ENCODE measurements around the gene SLC13A3. TPM values are rescaled to one million over a fixed set of nuclear protein-coding genes. Genes with fewer than 3 reads are reported as not detected.
A peak's percentile ranks its signal among the peaks of the same experiment; 100 is the strongest.

SLC13A3 gene
- total RNA-seq, 1 donor from 2014 or later = 7.4 TPM

DNA sequence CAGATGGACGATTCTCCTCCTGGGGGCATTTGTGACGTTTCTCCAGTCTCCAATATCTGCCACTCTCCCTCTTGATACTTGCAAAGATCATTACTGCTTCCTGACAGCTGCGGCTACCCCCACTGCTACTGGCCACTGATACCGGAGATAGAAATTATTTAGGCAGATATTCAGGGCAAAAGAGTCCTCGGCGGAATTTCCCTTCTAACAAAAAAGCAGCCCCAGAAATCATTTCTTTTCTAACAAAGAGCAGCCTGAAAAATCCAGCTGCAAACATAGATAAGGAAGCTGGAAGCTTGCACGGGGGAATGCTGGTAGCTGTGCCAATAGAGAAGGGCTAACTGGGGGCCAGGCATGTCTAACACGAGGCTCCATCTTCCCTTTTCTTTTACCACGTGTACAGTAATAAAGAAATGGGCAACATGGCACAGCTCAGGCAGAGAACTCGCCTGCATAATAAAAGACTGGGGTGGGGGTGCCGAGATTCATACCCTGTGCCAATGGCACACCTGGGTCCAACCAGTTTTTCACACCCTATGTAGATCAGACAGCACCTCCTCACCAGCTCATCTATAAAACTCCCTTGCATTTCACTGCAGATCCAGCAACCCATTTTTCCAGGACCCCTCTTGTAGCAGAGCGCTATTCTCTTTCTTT, 31.9 kb upstream of the SLC13A3 start:
- Mint-ChIP-seq H3K4me3 (peak overlapping the region; percentile 69), H3K36me3 (peaks cover 25% of the 10 kb centered on the region), H3K27me3 (ENCODE audit: insufficient read depth, low read depth) (peaks cover under 1% of the 10 kb centered on the region), H3K9me3 (no peaks in the 10 kb centered on the region), H3K27ac (peak overlapping the region; percentile 12), H3K4me1 (peaks cover 37% of the 10 kb centered on the region)
- DNase-seq (ENCODE audit: low spot score) = no peak
- Histone ChIP-seq H3K27me3 (no peaks in the 10 kb centered on the region), H3K4me2 (peak overlapping the region; percentile 73), H3K9me3 (ENCODE audit: low read depth) (no peaks in the 10 kb centered on the region), H3K4me1 (peaks cover 27% of the 10 kb centered on the region), H3K27ac (no peak overlapping the region), H3K79me2 (ENCODE audit: low read depth) (peaks cover 60% of the 10 kb centered on the region), H3K9ac (no peak overlapping the region), H3K4me3 (peak overlapping the region; percentile 43), H3K36me3 (peaks cover 8% of the 10 kb centered on the region), H3F3A (ENCODE audit: low read depth) (peaks cover 34% of the 10 kb centered on the region), H4K20me1 (ENCODE audit: low read depth) (peaks cover 7% of the 10 kb centered on the region), H2AFZ (replicated peaks) (no peak overlapping the region)
- TF ChIP-seq EZH2 (IDR thresholded peaks at IDR 0.05) (no peak), EZH2phosphoT487 (IDR thresholded peaks at IDR 0.05) (no peak)
- TF ChIP-seq, protein P1, sequence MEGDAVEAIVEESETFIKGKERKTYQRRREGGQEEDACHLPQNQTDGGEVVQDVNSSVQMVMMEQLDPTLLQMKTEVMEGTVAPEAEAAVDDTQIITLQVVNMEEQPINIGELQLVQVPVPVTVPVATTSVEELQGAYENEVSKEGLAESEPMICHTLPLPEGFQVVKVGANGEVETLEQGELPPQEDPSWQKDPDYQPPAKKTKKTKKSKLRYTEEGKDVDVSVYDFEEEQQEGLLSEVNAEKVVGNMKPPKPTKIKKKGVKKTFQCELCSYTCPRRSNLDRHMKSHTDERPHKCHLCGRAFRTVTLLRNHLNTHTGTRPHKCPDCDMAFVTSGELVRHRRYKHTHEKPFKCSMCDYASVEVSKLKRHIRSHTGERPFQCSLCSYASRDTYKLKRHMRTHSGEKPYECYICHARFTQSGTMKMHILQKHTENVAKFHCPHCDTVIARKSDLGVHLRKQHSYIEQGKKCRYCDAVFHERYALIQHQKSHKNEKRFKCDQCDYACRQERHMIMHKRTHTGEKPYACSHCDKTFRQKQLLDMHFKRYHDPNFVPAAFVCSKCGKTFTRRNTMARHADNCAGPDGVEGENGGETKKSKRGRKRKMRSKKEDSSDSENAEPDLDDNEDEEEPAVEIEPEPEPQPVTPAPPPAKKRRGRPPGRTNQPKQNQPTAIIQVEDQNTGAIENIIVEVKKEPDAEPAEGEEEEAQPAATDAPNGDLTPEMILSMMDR (IDR thresholded peaks at IDR 0.05) = no peak

DNA sequence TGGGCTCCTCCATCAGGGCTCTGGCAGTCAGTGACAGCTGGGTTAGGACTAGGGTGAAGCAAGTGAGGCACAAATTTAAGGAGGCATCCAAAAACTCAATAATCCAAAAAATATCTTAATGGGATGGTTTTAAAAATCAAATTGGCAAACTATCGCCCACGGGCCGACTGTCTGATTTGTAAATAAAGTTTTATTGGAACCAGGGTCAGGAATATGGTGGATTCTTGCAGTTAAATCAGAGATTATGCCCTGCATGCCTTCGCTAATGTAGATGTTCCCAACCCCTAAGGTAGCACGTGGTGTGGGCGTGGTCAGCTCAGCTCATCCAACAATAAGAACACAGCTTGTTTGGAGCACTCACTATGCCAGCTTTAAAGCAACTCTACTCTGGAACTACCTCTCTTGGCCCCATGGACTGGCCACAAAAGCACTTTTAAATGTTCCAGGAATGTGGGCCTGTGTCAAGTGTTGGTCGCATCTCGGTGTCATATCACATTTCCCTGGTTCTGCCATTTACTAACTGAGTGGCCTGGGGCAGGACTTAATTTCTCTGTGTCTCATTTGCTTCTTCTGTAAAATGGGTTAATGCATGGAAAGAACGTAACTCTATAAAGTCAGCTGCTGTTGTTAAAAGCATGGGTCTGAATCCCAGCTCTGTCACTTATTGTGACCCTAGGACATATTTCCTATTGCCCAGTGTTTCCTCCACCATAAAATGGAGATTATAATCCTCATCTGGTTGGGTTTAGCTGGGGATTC, 31.0 kb upstream of the SLC13A3 start:
- TF ChIP-seq, protein P1 (IDR thresholded peaks at IDR 0.05) = no peak
- TF ChIP-seq EZH2 (IDR thresholded peaks at IDR 0.05) (no peak), EZH2phosphoT487 (IDR thresholded peaks at IDR 0.05) (no peak)
- Histone ChIP-seq H3K79me2 (ENCODE audit: low read depth) (peaks cover 51% of the 10 kb centered on the region), H3K9ac (no peak overlapping the region), H2AFZ (replicated peaks) (no peak overlapping the region), H3K9me3 (ENCODE audit: low read depth) (no peaks in the 10 kb centered on the region), H3K27ac (no peak overlapping the region), H3F3A (ENCODE audit: low read depth) (peaks cover 33% of the 10 kb centered on the region), H3K4me2 (peak overlapping the region; percentile 73), H3K36me3 (peaks cover 8% of the 10 kb centered on the region), H4K20me1 (ENCODE audit: low read depth) (peaks cover 7% of the 10 kb centered on the region), H3K27me3 (no peaks in the 10 kb centered on the region), H3K4me1 (peaks cover 18% of the 10 kb centered on the region), H3K4me3 (no peak overlapping the region)
- DNase-seq (ENCODE audit: low spot score) = peak; percentile 24
- Mint-ChIP-seq H3K9me3 (no peaks in the 10 kb centered on the region), H3K36me3 (peaks cover 25% of the 10 kb centered on the region), H3K4me3 (no peak overlapping the region), H3K27me3 (ENCODE audit: insufficient read depth, low read depth) (no peaks in the 10 kb centered on the region), H3K4me1 (peaks cover 34% of the 10 kb centered on the region), H3K27ac (no peak overlapping the region)

DNA sequence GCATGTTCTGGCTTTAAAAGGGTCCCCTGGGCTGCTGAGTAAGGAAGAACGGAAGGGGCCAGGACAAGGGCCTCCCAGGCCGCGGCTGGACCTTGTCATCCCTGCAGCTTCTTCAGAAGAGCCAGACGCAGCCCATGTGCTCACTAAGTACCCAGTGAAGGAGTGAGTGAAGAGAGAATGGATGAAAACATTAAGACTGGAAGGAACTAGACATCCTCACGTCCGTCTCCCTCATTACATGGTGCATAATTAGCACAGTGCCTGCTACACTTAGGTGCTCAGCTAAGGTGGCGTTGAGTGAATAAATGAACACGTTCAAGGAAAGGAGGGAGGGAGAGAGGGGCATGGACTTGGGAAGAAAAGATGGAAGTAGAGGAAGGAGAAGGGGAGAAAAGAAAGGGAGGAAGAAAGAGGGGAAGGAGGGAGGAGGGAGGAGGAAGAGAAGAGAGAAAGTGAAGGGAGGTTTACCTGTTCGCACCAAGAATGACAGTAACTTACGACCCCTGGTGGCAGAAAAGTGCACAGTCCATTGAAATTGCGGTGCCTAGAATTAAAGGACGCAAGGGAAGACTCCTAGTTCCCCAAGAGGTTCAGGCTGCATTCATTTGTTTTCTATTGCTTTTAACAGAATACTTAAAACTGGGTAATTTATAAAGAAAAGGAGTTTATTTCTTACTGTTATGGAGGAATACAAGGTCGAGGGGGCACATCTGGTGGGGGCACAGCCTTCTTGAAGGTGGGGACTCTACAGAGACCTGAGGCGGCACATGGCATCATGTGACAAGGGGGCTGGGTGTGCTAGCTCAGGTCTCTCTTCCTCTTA, 30.0 kb upstream of the SLC13A3 start:
- Mint-ChIP-seq H3K27ac (no peak overlapping the region), H3K4me3 (peak overlapping the region; percentile 9), H3K36me3 (peaks cover 21% of the 10 kb centered on the region), H3K9me3 (no peaks in the 10 kb centered on the region), H3K27me3 (ENCODE audit: insufficient read depth, low read depth) (no peaks in the 10 kb centered on the region), H3K4me1 (peaks cover 37% of the 10 kb centered on the region)
- Histone ChIP-seq H3K4me1 (peaks cover 18% of the 10 kb centered on the region), H4K20me1 (ENCODE audit: low read depth) (peaks cover 7% of the 10 kb centered on the region), H3K9ac (no peak overlapping the region), H2AFZ (replicated peaks) (no peak overlapping the region), H3K27me3 (no peaks in the 10 kb centered on the region), H3F3A (ENCODE audit: low read depth) (peaks cover 32% of the 10 kb centered on the region), H3K4me2 (no peak overlapping the region), H3K27ac (no peak overlapping the region), H3K9me3 (ENCODE audit: low read depth) (no peaks in the 10 kb centered on the region), H3K36me3 (peaks cover 8% of the 10 kb centered on the region), H3K79me2 (ENCODE audit: low read depth) (peaks cover 41% of the 10 kb centered on the region), H3K4me3 (no peak overlapping the region)
- TF ChIP-seq, protein P1 (IDR thresholded peaks at IDR 0.05) = peak; percentile 87
- TF ChIP-seq EZH2phosphoT487 (IDR thresholded peaks at IDR 0.05) = no peak
- peak; percentile 76 for DNase-seq (ENCODE audit: low spot score)

Measured in neural progenitor cell (in vitro differentiated cells).